ENCODE measurements around the gene PHACTR1.

Gene PHACTR1

GRCh38 chr6:13228264-13229204 is 512.0 kb downstream of the PHACTR1 start:
- no peak overlapping the region for H3K27ac ChIP-seq (ENCODE audit: low read depth, low read length)
- no peak overlapping the region for H3K4me3 ChIP-seq (ENCODE audit: low read depth in 1 of 5, low read length in 5 of 5)
- no peaks in the 10 kb centered on the region for H3K27me3 ChIP-seq (ENCODE audit: control insufficient read depth in 5 of 5, insufficient read depth in 4 of 5, low read length in 5 of 5)
- no peak overlapping the region for H3K9ac ChIP-seq (ENCODE audit: low read length in 5 of 5)
- peaks cover 0 to 3% (median 0%) of the 10 kb centered on the region in 5 donors for H3K4me1 ChIP-seq (ENCODE audit: control insufficient read depth in 5 of 5, insufficient read depth in 5 of 5, low read length in 5 of 5)
- peaks cover 0 to 7% (median 0%) of the 10 kb centered on the region in 5 donors for H3K36me3 ChIP-seq (ENCODE audit: control insufficient read depth in 5 of 5, insufficient read depth in 5 of 5, low read length in 5 of 5)
- H3K9me3 ChIP-seq (ENCODE audit: control insufficient read depth in 5 of 5, low read length in 5 of 5), result no peaks in the 10 kb centered on the region

GRCh38 chr6:13229205-13230085 is 512.9 kb downstream of the PHACTR1 start:
- Histone ChIP-seq H3K27me3 (ENCODE audit: control insufficient read depth in 5 of 5, insufficient read depth in 4 of 5, low read length in 5 of 5) (no peaks in the 10 kb centered on the region), H3K9ac (ENCODE audit: low read length in 5 of 5) (no peak overlapping the region), H3K36me3 (ENCODE audit: control insufficient read depth in 5 of 5, insufficient read depth in 5 of 5, low read length in 5 of 5) (peaks cover 0 to 13% (median 0%) of the 10 kb centered on the region in 5 donors), H3K9me3 (ENCODE audit: control insufficient read depth in 5 of 5, low read length in 5 of 5) (no peaks in the 10 kb centered on the region), H3K27ac (ENCODE audit: low read depth, low read length) (no peak overlapping the region), H3K4me3 (ENCODE audit: low read depth in 1 of 5, low read length in 5 of 5) (no peak overlapping the region), H3K4me1 (ENCODE audit: control insufficient read depth in 5 of 5, insufficient read depth in 5 of 5, low read length in 5 of 5) (peaks cover 0 to 3% (median 0%) of the 10 kb centered on the region in 5 donors)

- Histone ChIP-seq H3K27me3 (ENCODE audit: control insufficient read depth in 5 of 5, insufficient read depth in 4 of 5, low read length in 5 of 5) (no peaks in the 10 kb centered on the region), H3K27ac (ENCODE audit: low read depth, low read length) (no peak overlapping the region), H3K4me3 (ENCODE audit: low read depth in 1 of 5, low read length in 5 of 5) (no peak overlapping the region), H3K36me3 (ENCODE audit: control insufficient read depth in 5 of 5, insufficient read depth in 5 of 5, low read length in 5 of 5) (peaks cover 0 to 13% (median 3%) of the 10 kb centered on the region in 5 donors), H3K9ac (ENCODE audit: low read length in 5 of 5) (no peak overlapping the region), H3K9me3 (ENCODE audit: control insufficient read depth in 5 of 5, low read length in 5 of 5) (no peaks in the 10 kb centered on the region), H3K4me1 (ENCODE audit: control insufficient read depth in 5 of 5, insufficient read depth in 5 of 5, low read length in 5 of 5) (no peaks in the 10 kb centered on the region)
Measured at GRCh38 chr6:13233106-13233505, 516.5 kb downstream of the PHACTR1 start.

- Histone ChIP-seq H3K9me3 (ENCODE audit: control insufficient read depth in 5 of 5, low read length in 5 of 5) (no peaks in the 10 kb centered on the region), H3K4me1 (ENCODE audit: control insufficient read depth in 5 of 5, insufficient read depth in 5 of 5, low read length in 5 of 5) (no peaks in the 10 kb centered on the region), H3K27ac (ENCODE audit: low read depth, low read length) (no peak overlapping the region), H3K4me3 (ENCODE audit: low read depth in 1 of 5, low read length in 5 of 5) (no peak overlapping the region), H3K9ac (ENCODE audit: low read length in 5 of 5) (no peak overlapping the region), H3K27me3 (ENCODE audit: control insufficient read depth in 5 of 5, insufficient read depth in 4 of 5, low read length in 5 of 5) (no peaks in the 10 kb centered on the region), H3K36me3 (ENCODE audit: control insufficient read depth in 5 of 5, insufficient read depth in 5 of 5, low read length in 5 of 5) (peaks cover 0 to 13% (median 3%) of the 10 kb centered on the region in 5 donors)
Measured at GRCh38 chr6:13234130-13234529, 517.6 kb downstream of the PHACTR1 start.

- H3K27ac ChIP-seq (ENCODE audit: low read depth, low read length), result no peak overlapping the region
- no peaks in the 10 kb centered on the region for H3K9me3 ChIP-seq (ENCODE audit: control insufficient read depth in 5 of 5, low read length in 5 of 5)
- H3K27me3 ChIP-seq (ENCODE audit: control insufficient read depth in 5 of 5, insufficient read depth in 4 of 5, low read length in 5 of 5), result no peaks in the 10 kb centered on the region
- no peak overlapping the region for H3K9ac ChIP-seq (ENCODE audit: low read length in 5 of 5)
- no peak overlapping the region for H3K4me3 ChIP-seq (ENCODE audit: low read depth in 1 of 5, low read length in 5 of 5)
- peaks cover 0 to 13% (median 3%) of the 10 kb centered on the region in 5 donors for H3K36me3 ChIP-seq (ENCODE audit: control insufficient read depth in 5 of 5, insufficient read depth in 5 of 5, low read length in 5 of 5)
- peaks cover 0 to 7% (median 0%) of the 10 kb centered on the region in 5 donors for H3K4me1 ChIP-seq (ENCODE audit: control insufficient read depth in 5 of 5, insufficient read depth in 5 of 5, low read length in 5 of 5)
Measured at GRCh38 chr6:13235339-13235738, 518.8 kb downstream of the PHACTR1 start.

GRCh38 chr6:13237318-13237717 is 520.8 kb downstream of the PHACTR1 start:
- H3K4me1 ChIP-seq (ENCODE audit: control insufficient read depth in 5 of 5, insufficient read depth in 5 of 5, low read length in 5 of 5), result peaks cover 0 to 7% (median 0%) of the 10 kb centered on the region in 5 donors
- no peak overlapping the region for H3K27ac ChIP-seq (ENCODE audit: low read depth, low read length)
- H3K36me3 ChIP-seq (ENCODE audit: control insufficient read depth in 5 of 5, insufficient read depth in 5 of 5, low read length in 5 of 5), result peaks cover 0 to 7% (median 3%) of the 10 kb centered on the region in 5 donors
- H3K9ac ChIP-seq (ENCODE audit: low read length in 5 of 5), result no peak overlapping the region
- H3K4me3 ChIP-seq (ENCODE audit: low read depth in 1 of 5, low read length in 5 of 5), result no peak overlapping the region
- no peaks in the 10 kb centered on the region for H3K27me3 ChIP-seq (ENCODE audit: control insufficient read depth in 5 of 5, insufficient read depth in 4 of 5, low read length in 5 of 5)
- no peaks in the 10 kb centered on the region for H3K9me3 ChIP-seq (ENCODE audit: control insufficient read depth in 5 of 5, low read length in 5 of 5)

GRCh38 chr6:13238017-13238416 is 521.5 kb downstream of the PHACTR1 start:
- peaks cover 0 to 7% (median 0%) of the 10 kb centered on the region in 5 donors for H3K4me1 ChIP-seq (ENCODE audit: control insufficient read depth in 5 of 5, insufficient read depth in 5 of 5, low read length in 5 of 5)
- H3K9ac ChIP-seq (ENCODE audit: low read length in 5 of 5), result no peak overlapping the region
- H3K4me3 ChIP-seq (ENCODE audit: low read depth in 1 of 5, low read length in 5 of 5), result no peak overlapping the region
- no peak overlapping the region for H3K27ac ChIP-seq (ENCODE audit: low read depth, low read length)
- peaks cover 0 to 7% (median 0%) of the 10 kb centered on the region in 5 donors for H3K36me3 ChIP-seq (ENCODE audit: control insufficient read depth in 5 of 5, insufficient read depth in 5 of 5, low read length in 5 of 5)
- H3K27me3 ChIP-seq (ENCODE audit: control insufficient read depth in 5 of 5, insufficient read depth in 4 of 5, low read length in 5 of 5), result no peaks in the 10 kb centered on the region
- H3K9me3 ChIP-seq (ENCODE audit: control insufficient read depth in 5 of 5, low read length in 5 of 5), result no peaks in the 10 kb centered on the region

GRCh38 chr6:13238640-13239216 is 522.2 kb downstream of the PHACTR1 start:
- Histone ChIP-seq H3K4me1 (ENCODE audit: control insufficient read depth in 5 of 5, insufficient read depth in 5 of 5, low read length in 5 of 5) (peaks cover 0 to 7% (median 0%) of the 10 kb centered on the region in 5 donors), H3K9me3 (ENCODE audit: control insufficient read depth in 5 of 5, low read length in 5 of 5) (no peaks in the 10 kb centered on the region), H3K9ac (ENCODE audit: low read length in 5 of 5) (no peak overlapping the region), H3K27ac (ENCODE audit: low read depth, low read length) (no peak overlapping the region), H3K4me3 (ENCODE audit: low read depth in 1 of 5, low read length in 5 of 5) (no peak overlapping the region), H3K36me3 (ENCODE audit: control insufficient read depth in 5 of 5, insufficient read depth in 5 of 5, low read length in 5 of 5) (peaks cover 0 to 5% (median 0%) of the 10 kb centered on the region in 5 donors), H3K27me3 (ENCODE audit: control insufficient read depth in 5 of 5, insufficient read depth in 4 of 5, low read length in 5 of 5) (no peaks in the 10 kb centered on the region)

- no peak overlapping the region for H3K9ac ChIP-seq (ENCODE audit: low read length in 5 of 5)
- peaks cover 0 to 3% (median 0%) of the 10 kb centered on the region in 5 donors for H3K36me3 ChIP-seq (ENCODE audit: control insufficient read depth in 5 of 5, insufficient read depth in 5 of 5, low read length in 5 of 5)
- no peak overlapping the region for H3K27ac ChIP-seq (ENCODE audit: low read depth, low read length)
- no peaks in the 10 kb centered on the region for H3K9me3 ChIP-seq (ENCODE audit: control insufficient read depth in 5 of 5, low read length in 5 of 5)
- H3K4me3 ChIP-seq (ENCODE audit: low read depth in 1 of 5, low read length in 5 of 5), result no peak overlapping the region
- no peaks in the 10 kb centered on the region for H3K27me3 ChIP-seq (ENCODE audit: control insufficient read depth in 5 of 5, insufficient read depth in 4 of 5, low read length in 5 of 5)
- H3K4me1 ChIP-seq (ENCODE audit: control insufficient read depth in 5 of 5, insufficient read depth in 5 of 5, low read length in 5 of 5), result peaks cover 0 to 7% (median 0%) of the 10 kb centered on the region in 5 donors
Measured at GRCh38 chr6:13239530-13240455, 523.2 kb downstream of the PHACTR1 start.
